ENCODE results near the gene TYMP.
A peak's percentile ranks its signal among the peaks of the same experiment; 100 is the strongest.

DNA sequence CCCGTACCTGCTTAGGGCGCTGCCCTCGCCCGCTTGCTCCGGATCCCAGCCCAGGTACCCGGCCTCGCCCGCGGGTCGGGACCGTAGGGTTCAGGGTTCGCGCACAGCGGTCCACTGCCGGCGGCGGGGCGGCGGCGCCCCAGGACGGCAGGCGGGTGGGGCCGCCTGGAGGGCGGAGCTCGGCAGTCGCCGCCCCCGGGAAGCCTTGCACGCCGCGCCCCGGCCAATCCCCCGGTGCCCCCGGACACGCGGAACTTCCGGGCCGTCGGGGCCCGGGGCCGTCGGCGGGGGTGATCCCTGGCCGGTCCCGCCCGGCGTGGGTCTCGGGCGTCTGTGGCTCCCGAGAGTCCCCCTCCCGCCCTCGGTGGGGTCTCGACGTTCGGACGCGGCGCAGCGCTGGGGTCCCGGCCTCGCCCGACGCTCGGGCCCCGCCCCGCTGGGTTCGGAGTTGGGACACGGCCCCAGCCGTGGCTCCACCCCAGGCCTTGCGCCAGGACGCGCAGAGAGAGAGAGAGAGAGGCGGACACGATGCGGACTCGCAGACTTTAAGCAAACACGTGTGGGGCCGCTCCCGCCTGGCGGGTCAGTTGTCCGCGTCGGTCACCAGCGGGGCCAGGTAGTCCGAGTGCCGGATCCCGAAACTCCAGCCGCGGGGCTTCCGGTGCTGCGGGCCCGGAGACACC, at the start of gene TYMP:
- TF ChIP-seq EP300 (IDR thresholded peaks at IDR 0.05): no peak
- TF ChIP-seq POLR2AphosphoS5 (IDR thresholded peaks at IDR 0.05): peak; percentile 61 to 80
